Panc1 (cell line): ENCODE data around the gene CTSL.

ENCODE experiments used
- POLR2AphosphoS5 ChIP-seq: IDR thresholded peaks from 2 replicates; pipeline ENCODE4 v1.6.1; 2012; ENCODE audit warnings: mild to moderate bottlenecking, low read depth, low read length, moderate library complexity
- TF ChIP-seq, protein P1 (sequence below): fragments of 450-650 bp; IDR thresholded peaks from 2 replicates; pipeline ENCODE4 v1.5.1; 2017; ENCODE audit warnings: mild to moderate bottlenecking
- TF ChIP-seq, protein P2 (sequence below), 2 experiments: IDR thresholded peaks; 2 replicates each; pipeline ENCODE4 v1.6.1; 2011 to 2012; ENCODE audit warnings: low read depth in 2 of 2, control low read depth in 1 of 2, low read length in 1 of 2, mild to moderate bottlenecking in 1 of 2, moderate library complexity in 1 of 2; ENCODE audit not compliant: insufficient read depth in 1 of 2

DNA sequence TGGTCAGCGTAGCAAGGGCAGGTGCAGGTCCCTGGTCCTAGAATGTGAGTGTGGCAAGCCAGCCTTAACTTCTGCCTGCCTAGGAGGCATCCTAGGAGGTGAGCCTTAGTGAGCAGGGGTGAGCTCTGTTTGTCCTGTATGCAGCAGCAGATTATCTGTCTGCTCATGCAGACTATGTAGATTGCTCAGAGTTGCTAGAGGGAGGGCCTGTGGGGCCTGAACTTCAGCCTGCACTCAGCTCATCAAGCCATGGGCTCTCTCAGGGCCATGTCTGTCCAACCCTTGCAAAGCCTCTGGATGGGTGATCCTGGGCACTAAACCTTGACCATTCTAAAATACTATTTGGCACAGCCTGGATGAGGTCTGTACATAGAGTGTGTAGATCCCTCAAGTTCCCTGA is 8.5 kb upstream of the CTSL start:
- TF ChIP-seq, protein P1, sequence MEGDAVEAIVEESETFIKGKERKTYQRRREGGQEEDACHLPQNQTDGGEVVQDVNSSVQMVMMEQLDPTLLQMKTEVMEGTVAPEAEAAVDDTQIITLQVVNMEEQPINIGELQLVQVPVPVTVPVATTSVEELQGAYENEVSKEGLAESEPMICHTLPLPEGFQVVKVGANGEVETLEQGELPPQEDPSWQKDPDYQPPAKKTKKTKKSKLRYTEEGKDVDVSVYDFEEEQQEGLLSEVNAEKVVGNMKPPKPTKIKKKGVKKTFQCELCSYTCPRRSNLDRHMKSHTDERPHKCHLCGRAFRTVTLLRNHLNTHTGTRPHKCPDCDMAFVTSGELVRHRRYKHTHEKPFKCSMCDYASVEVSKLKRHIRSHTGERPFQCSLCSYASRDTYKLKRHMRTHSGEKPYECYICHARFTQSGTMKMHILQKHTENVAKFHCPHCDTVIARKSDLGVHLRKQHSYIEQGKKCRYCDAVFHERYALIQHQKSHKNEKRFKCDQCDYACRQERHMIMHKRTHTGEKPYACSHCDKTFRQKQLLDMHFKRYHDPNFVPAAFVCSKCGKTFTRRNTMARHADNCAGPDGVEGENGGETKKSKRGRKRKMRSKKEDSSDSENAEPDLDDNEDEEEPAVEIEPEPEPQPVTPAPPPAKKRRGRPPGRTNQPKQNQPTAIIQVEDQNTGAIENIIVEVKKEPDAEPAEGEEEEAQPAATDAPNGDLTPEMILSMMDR = no peak
- TF ChIP-seq, protein P2, sequence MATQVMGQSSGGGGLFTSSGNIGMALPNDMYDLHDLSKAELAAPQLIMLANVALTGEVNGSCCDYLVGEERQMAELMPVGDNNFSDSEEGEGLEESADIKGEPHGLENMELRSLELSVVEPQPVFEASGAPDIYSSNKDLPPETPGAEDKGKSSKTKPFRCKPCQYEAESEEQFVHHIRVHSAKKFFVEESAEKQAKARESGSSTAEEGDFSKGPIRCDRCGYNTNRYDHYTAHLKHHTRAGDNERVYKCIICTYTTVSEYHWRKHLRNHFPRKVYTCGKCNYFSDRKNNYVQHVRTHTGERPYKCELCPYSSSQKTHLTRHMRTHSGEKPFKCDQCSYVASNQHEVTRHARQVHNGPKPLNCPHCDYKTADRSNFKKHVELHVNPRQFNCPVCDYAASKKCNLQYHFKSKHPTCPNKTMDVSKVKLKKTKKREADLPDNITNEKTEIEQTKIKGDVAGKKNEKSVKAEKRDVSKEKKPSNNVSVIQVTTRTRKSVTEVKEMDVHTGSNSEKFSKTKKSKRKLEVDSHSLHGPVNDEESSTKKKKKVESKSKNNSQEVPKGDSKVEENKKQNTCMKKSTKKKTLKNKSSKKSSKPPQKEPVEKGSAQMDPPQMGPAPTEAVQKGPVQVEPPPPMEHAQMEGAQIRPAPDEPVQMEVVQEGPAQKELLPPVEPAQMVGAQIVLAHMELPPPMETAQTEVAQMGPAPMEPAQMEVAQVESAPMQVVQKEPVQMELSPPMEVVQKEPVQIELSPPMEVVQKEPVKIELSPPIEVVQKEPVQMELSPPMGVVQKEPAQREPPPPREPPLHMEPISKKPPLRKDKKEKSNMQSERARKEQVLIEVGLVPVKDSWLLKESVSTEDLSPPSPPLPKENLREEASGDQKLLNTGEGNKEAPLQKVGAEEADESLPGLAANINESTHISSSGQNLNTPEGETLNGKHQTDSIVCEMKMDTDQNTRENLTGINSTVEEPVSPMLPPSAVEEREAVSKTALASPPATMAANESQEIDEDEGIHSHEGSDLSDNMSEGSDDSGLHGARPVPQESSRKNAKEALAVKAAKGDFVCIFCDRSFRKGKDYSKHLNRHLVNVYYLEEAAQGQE (IDR thresholded peaks at IDR 0.05; ENCODE audit: insufficient read depth in 1 of 2, low read depth in 2 of 2, low read length in 1 of 2) = no peak
- TF ChIP-seq POLR2AphosphoS5 = no peak
